ENCODE data around the gene KCNQ1. TPM values are rescaled to one million over a fixed set of nuclear protein-coding genes. Genes with fewer than 3 reads are reported as not detected.
A peak's percentile ranks its signal among the peaks of the same experiment; 100 is the strongest.

KCNQ1 gene
- total and polyA plus RNA-seq, 2 donors (not counting 1 experiment from before 2014, with no cell fraction given): not detected

DNA sequence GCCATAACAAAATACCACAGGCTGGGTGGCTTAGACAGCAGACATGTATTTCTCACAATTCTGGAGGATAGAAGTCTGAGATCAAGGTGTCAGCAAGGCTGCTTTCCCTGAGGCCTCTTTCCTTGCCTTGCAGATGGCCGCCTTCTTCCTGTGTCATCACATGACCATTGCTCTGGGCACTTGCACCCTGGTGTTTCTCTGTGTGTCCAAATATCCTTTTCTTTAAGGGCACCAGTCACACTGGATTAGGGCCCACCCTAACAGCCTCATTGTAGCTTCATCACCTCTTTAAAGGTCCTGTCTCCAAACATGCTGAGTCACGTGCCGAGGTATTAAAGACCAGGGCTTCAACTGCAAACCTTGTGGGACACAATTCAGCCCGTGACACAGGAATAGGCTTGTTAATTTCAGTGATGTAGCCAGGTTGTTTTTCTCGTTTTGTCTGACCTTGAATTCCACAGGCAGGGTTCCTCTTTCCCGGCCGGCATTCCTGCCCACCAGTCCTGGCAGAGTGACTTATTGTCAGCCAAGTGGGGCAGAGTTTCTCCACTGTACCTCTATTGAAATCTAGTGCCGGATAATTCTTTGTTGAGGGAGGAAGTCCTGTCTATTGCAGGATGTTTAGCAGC lies 154.9 kb downstream of the KCNQ1 start:
- DNase-seq (ENCODE audit: low read depth in 2 of 2): no peak
- Histone ChIP-seq H3K4me3 (replicated peaks in 1 of 4; ENCODE audit: control extremely low read depth in 1 of 4, insufficient read depth in 1 of 4, low read depth in 3 of 4, low read length in 4 of 4) (no peak overlapping the region), H3K9me3 (ENCODE audit: control insufficient read depth, insufficient read depth, low read depth, low read length) (no peaks in the 10 kb centered on the region), H3K4me1 (ENCODE audit: control insufficient read depth, extremely low read depth, insufficient read depth, low read length) (no peaks in the 10 kb centered on the region), H2AFZ (ENCODE audit: low read length) (no peak overlapping the region), H4K20me1 (ENCODE audit: control insufficient read depth, extremely low read depth, insufficient read depth, low read length) (no peaks in the 10 kb centered on the region), H3K9ac (ENCODE audit: insufficient read depth, low read length) (no peak overlapping the region), H3K27me3 (ENCODE audit: control insufficient read depth, insufficient read depth, low read length) (no peaks in the 10 kb centered on the region), H3K27ac (ENCODE audit: insufficient read depth, low read length) (no peak overlapping the region), H3K36me3 (ENCODE audit: control insufficient read depth, insufficient read depth, low read length) (no peaks in the 10 kb centered on the region), H3K79me2 (ENCODE audit: control insufficient read depth, insufficient read depth, low read length) (no peaks in the 10 kb centered on the region), H3K4me2 (ENCODE audit: extremely low read depth, insufficient read depth, low read length) (no peak overlapping the region)
- TF ChIP-seq CTCF (conservative IDR thresholded peaks at IDR 0.05 in 1 of 2, IDR thresholded peaks at IDR 0.05 in 1 of 2; ENCODE audit: low read depth in 1 of 2, low read length in 2 of 2): no peak
- TF ChIP-seq EZH2 (IDR thresholded peaks at IDR 0.05; ENCODE audit: low read length, missing control alignments): no peak

DNA sequence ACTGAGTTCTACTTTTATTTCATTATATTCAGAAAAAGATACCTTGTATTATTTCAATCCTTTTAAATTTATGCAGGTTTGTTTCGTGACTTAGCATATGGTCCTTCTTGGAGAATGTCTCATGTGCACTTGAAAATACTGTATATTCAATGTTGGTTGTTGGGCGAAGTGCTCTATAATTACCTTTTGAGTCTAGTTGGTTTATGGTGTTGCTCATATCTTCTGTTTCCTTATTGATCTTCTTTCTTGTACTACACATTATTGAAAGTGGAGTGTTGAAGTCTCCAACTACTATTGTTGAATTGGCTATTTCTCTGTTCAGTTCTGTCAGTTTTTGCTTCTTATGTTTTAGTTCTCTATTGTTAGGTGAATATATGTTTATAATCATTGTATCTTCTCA lies 164.5 kb downstream of the KCNQ1 start:
- no peak for TF ChIP-seq CTCF (conservative IDR thresholded peaks at IDR 0.05 in 1 of 2, IDR thresholded peaks at IDR 0.05 in 1 of 2; ENCODE audit: low read depth in 1 of 2, low read length in 2 of 2)
- TF ChIP-seq EZH2 (IDR thresholded peaks at IDR 0.05; ENCODE audit: low read length, missing control alignments): no peak

GRCh38 chr11:2612884-2613571 lies 168.2 kb downstream of the KCNQ1 start:
- no peak overlapping the region for H2AFZ ChIP-seq (ENCODE audit: low read length)
- H4K20me1 ChIP-seq (ENCODE audit: control insufficient read depth, extremely low read depth, insufficient read depth, low read length): no peaks in the 10 kb centered on the region
- no peaks in the 10 kb centered on the region for H3K27me3 ChIP-seq (ENCODE audit: control insufficient read depth, insufficient read depth, low read length)
- H3K9ac ChIP-seq (ENCODE audit: insufficient read depth, low read length): no peak overlapping the region
- no peak overlapping the region for H3K4me3 ChIP-seq (replicated peaks in 1 of 4; ENCODE audit: control extremely low read depth in 1 of 4, insufficient read depth in 1 of 4, low read depth in 3 of 4, low read length in 4 of 4)
- H3K79me2 ChIP-seq (ENCODE audit: control insufficient read depth, insufficient read depth, low read length): no peaks in the 10 kb centered on the region
- no peaks in the 10 kb centered on the region for H3K36me3 ChIP-seq (ENCODE audit: control insufficient read depth, insufficient read depth, low read length)
- no peaks in the 10 kb centered on the region for H3K9me3 ChIP-seq (ENCODE audit: control insufficient read depth, insufficient read depth, low read depth, low read length)
- DNase-seq (ENCODE audit: low read depth in 2 of 2): peak in 1 of 2 donors; percentile 19
- no peak overlapping the region for H3K27ac ChIP-seq (ENCODE audit: insufficient read depth, low read length)
- H3K4me1 ChIP-seq (ENCODE audit: control insufficient read depth, extremely low read depth, insufficient read depth, low read length): no peaks in the 10 kb centered on the region
- no peak for TF ChIP-seq CTCF (conservative IDR thresholded peaks at IDR 0.05 in 1 of 2, IDR thresholded peaks at IDR 0.05 in 1 of 2; ENCODE audit: low read depth in 1 of 2, low read length in 2 of 2)
- no peak for TF ChIP-seq EZH2 (IDR thresholded peaks at IDR 0.05; ENCODE audit: low read length, missing control alignments)
- no peak overlapping the region for H3K4me2 ChIP-seq (ENCODE audit: extremely low read depth, insufficient read depth, low read length)

More for the DNA sequence above, 164.5 kb downstream of the KCNQ1 start:
- Histone ChIP-seq H3K4me3 (replicated peaks in 1 of 4; ENCODE audit: control extremely low read depth in 1 of 4, insufficient read depth in 1 of 4, low read depth in 3 of 4, low read length in 4 of 4) (no peak overlapping the region), H3K4me2 (ENCODE audit: extremely low read depth, insufficient read depth, low read length) (no peak overlapping the region), H2AFZ (ENCODE audit: low read length) (no peak overlapping the region), H3K9me3 (ENCODE audit: control insufficient read depth, insufficient read depth, low read depth, low read length) (no peaks in the 10 kb centered on the region), H4K20me1 (ENCODE audit: control insufficient read depth, extremely low read depth, insufficient read depth, low read length) (no peaks in the 10 kb centered on the region), H3K27ac (ENCODE audit: insufficient read depth, low read length) (no peak overlapping the region), H3K9ac (ENCODE audit: insufficient read depth, low read length) (no peak overlapping the region), H3K36me3 (ENCODE audit: control insufficient read depth, insufficient read depth, low read length) (no peaks in the 10 kb centered on the region), H3K4me1 (ENCODE audit: control insufficient read depth, extremely low read depth, insufficient read depth, low read length) (no peaks in the 10 kb centered on the region), H3K27me3 (ENCODE audit: control insufficient read depth, insufficient read depth, low read length) (no peaks in the 10 kb centered on the region), H3K79me2 (ENCODE audit: control insufficient read depth, insufficient read depth, low read length) (no peaks in the 10 kb centered on the region)
- no peak for DNase-seq (ENCODE audit: low read depth in 2 of 2)

Measured in fibroblast of lung (primary cell).